WERI-Rb-1 (cell line): ENCODE data around the gene IL1RAPL1.
"Not testable (repeated sequence)": the region's sequence is repeated elsewhere in the genome, so short reads cannot be mapped to it uniquely, and the experiment has no call there.

Source experiments
- DNase-seq: peaks from one replicate; pipeline ENCODE4 v3.0.0-alpha.2; 2020
- H3K27ac ChIP-seq: fragments of 250-450 bp; sonication (Bioruptor Pico); 2 replicates; pipeline ENCODE4 v1.5.1; 2020; ENCODE audit warnings: mild to moderate bottlenecking, moderate library complexity
- H3K27me3 ChIP-seq: fragments of 250-450 bp; sonication (Bioruptor Pico); 2 replicates; pipeline ENCODE4 v1.5.1; 2021; ENCODE audit warnings: mild to moderate bottlenecking, low read depth, moderate library complexity; ENCODE audit not compliant: insufficient read depth, severe bottlenecking
- H3K36me3 ChIP-seq: fragments of 250-450 bp; sonication (Bioruptor Pico); 2 replicates; pipeline ENCODE4 v1.5.1; 2020; ENCODE audit warnings: mild to moderate bottlenecking, moderate library complexity
- H3K4me3 ChIP-seq: 2 replicates; pipeline ENCODE4 v1.5.1; 2011; ENCODE audit warnings: low read depth, mild to moderate bottlenecking, control low read depth, low read length
- H3K9me3 ChIP-seq: fragments of 250-450 bp; sonication (Bioruptor Pico); 2 replicates; pipeline ENCODE4 v1.5.1; 2021; ENCODE audit warnings: mild to moderate bottlenecking, moderate library complexity; ENCODE audit not compliant: severe bottlenecking
- CTCF ChIP-seq: IDR thresholded peaks from 2 replicates; pipeline ENCODE4 v1.5.1; 2011; ENCODE audit warnings: low read depth, mild to moderate bottlenecking, control low read depth, inconsistent platforms, low read length

The IL1RAPL1 gene

GRCh38 chrX:28718450-28718849, 131.2 kb downstream of the IL1RAPL1 start:
- no peaks in the 10 kb centered on the region for H3K36me3 ChIP-seq
- H3K4me3 ChIP-seq, result no peak overlapping the region
- H3K27ac ChIP-seq, result no peak overlapping the region
- no peak for DNase-seq
- no peaks in the 10 kb centered on the region for H3K27me3 ChIP-seq
- no peak for TF ChIP-seq CTCF
- no peaks in the 10 kb centered on the region for H3K9me3 ChIP-seq

- H3K36me3 ChIP-seq, result no peaks in the 10 kb centered on the region
- H3K9me3 ChIP-seq, result no peaks in the 10 kb centered on the region
- H3K27ac ChIP-seq, result no peak overlapping the region
- H3K4me3 ChIP-seq, result no peak overlapping the region
- DNase-seq, result no peak
- no peak for TF ChIP-seq CTCF
- H3K27me3 ChIP-seq, result no peaks in the 10 kb centered on the region
Measured at GRCh38 chrX:28719620-28720019, 132.4 kb downstream of the IL1RAPL1 start.

GRCh38 chrX:28752330-28752729, 165.1 kb downstream of the IL1RAPL1 start:
- Histone ChIP-seq H3K27me3 (no peaks in the 10 kb centered on the region), H3K4me3 (no peak overlapping the region), H3K9me3 (no peaks in the 10 kb centered on the region), H3K36me3 (no peaks in the 10 kb centered on the region), H3K27ac (no peak overlapping the region)
- DNase-seq, result no peak
- TF ChIP-seq CTCF, result no peak

- no peaks in the 10 kb centered on the region for H3K36me3 ChIP-seq
- H3K27me3 ChIP-seq, result no peaks in the 10 kb centered on the region
- H3K27ac ChIP-seq, result no peak overlapping the region
- H3K9me3 ChIP-seq, result no peaks in the 10 kb centered on the region
- no peak for DNase-seq
- no peak for TF ChIP-seq CTCF
- H3K4me3 ChIP-seq, result no peak overlapping the region
Measured at GRCh38 chrX:28756175-28756574, 168.9 kb downstream of the IL1RAPL1 start.

GRCh38 chrX:28756647-28757046, 169.4 kb downstream of the IL1RAPL1 start:
- no peak for TF ChIP-seq CTCF
- Histone ChIP-seq H3K4me3 (no peak overlapping the region), H3K9me3 (no peaks in the 10 kb centered on the region), H3K36me3 (no peaks in the 10 kb centered on the region), H3K27me3 (no peaks in the 10 kb centered on the region), H3K27ac (no peak overlapping the region)
- no peak for DNase-seq

- no peak for DNase-seq
- Histone ChIP-seq H3K27ac (no peak overlapping the region), H3K36me3 (no peaks in the 10 kb centered on the region), H3K27me3 (no peaks in the 10 kb centered on the region), H3K4me3 (no peak overlapping the region), H3K9me3 (no peaks in the 10 kb centered on the region)
- TF ChIP-seq CTCF, result no peak
Measured at GRCh38 chrX:28757290-28757689, 170.0 kb downstream of the IL1RAPL1 start.

GRCh38 chrX:28766561-28766960, 179.3 kb downstream of the IL1RAPL1 start:
- H3K4me3 ChIP-seq, H3K27me3 ChIP-seq, DNase-seq, H3K9me3 ChIP-seq, H3K36me3 ChIP-seq, H3K27ac ChIP-seq: not testable (repeated sequence)
